ENCODE measurements around the gene SCNN1G.

SCNN1G gene

DNA sequence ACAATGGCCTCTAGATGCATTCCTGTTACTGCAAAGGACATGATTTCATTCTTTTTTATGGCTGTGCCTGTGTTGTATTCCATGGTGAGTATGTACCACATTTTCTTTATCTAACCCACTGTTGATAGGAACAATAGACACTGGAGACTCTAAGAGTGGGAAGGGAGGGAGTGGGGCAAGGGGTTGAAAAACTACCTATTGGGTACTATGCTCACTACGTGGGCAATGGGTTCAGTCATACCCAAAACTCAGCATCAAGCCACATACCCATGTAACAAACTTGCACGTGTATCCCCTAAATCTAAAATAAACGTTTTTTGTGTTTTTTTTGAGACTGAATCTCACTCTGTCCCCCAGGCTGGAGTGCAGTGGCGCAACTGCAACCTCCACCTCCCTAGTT lies 72.5 kb downstream of the SCNN1G start:
- no peak for DNase-seq

DNA sequence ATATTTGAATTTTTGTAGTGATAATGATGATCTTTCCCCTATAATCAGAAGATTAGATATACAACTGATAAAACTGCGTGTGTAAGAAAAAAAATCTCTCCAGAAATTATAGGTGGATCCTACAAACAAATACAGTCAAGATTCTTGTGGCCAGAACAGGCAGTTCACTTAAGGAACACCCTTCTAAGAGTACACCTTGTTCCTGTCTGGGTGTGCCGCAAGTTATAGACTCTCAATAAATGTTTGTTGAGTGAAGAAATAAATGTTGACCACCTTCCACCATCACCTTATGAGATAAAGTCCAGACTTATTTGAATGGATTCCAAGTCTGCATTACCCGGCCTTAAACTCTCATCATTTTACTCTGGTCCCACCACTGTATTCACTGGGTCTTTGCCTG lies 73.9 kb downstream of the SCNN1G start:
- DNase-seq: no peak

DNA sequence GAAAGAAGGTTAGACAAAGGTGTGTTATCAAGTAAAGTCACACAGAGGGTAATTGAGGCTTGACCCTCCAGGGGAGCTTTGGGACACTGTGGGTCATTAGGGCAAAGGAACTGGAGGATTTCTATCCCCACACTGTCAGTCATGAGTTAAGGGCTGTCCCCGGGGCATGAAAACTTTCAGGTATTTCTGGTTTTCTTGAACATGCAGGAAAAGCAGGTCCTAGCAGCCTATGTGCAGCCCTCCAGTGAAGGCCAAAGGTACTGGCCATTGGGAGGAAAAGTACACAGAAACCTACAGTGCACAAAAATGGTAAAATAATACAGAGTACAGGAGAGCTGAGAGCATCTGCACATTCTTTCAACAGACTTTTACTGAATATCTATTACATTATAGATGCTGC lies 75.1 kb downstream of the SCNN1G start:
- DNase-seq: no peak

DNA sequence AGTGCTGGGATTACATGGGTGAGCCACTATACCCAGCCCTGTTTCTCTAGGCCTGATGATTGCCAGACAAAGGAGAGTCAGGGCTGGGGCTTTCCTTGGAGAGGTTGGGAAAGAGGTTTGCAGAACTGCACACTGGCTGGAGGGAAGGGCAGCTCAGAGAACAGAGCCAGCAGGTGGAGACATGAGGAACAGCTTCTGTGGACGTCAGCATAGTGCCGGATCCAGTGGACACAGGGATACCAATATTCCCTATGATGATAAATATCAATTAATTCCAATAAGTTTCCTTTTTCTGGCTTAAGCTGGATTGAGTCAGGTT lies 76.3 kb downstream of the SCNN1G start:
- DNase-seq: no peak

All from stimulated activated CD4-positive, alpha-beta T cell treated with anti-CD3 and anti-CD28 coated beads, Interleukin-12 subunit alpha, Interleukin-12 subunit beta, amount 100 ng/mL, for 4 hours (primary cell).